ENCODE data around the gene DNAJA2.
"Not testable (repeated sequence)": the region's sequence is repeated elsewhere in the genome, so short reads cannot be mapped to it uniquely, and the experiment has no call there.

DNA sequence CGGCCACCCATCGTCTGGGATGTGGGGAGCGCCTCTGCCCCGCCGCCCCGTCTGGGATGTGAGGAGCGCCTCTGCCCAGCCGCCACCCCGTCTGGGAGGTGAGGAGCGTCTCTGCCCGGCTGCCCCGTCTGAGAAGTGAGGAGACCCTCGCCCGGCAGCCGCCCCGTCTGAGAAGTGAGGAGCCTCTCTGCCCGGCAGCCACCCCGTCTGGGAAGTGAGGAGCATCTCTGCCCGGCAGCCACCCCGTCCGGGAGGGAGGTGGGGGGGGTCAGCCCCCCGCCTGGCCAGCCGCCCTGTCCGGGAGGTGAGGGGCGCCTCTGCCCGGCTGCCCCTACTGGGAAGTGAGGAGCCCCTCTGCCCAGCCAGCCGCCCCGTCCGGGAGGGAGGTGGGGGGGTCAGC, 26.6 kb upstream of the DNAJA2 start:
- TF ChIP-seq, protein P1, sequence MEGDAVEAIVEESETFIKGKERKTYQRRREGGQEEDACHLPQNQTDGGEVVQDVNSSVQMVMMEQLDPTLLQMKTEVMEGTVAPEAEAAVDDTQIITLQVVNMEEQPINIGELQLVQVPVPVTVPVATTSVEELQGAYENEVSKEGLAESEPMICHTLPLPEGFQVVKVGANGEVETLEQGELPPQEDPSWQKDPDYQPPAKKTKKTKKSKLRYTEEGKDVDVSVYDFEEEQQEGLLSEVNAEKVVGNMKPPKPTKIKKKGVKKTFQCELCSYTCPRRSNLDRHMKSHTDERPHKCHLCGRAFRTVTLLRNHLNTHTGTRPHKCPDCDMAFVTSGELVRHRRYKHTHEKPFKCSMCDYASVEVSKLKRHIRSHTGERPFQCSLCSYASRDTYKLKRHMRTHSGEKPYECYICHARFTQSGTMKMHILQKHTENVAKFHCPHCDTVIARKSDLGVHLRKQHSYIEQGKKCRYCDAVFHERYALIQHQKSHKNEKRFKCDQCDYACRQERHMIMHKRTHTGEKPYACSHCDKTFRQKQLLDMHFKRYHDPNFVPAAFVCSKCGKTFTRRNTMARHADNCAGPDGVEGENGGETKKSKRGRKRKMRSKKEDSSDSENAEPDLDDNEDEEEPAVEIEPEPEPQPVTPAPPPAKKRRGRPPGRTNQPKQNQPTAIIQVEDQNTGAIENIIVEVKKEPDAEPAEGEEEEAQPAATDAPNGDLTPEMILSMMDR (IDR thresholded peaks at IDR 0.05; ENCODE audit: low read length) = not testable (repeated sequence)
- TF ChIP-seq EZH2 (IDR thresholded peaks at IDR 0.05; ENCODE audit: borderline replicate concordance, low read length) = not testable (repeated sequence)

All from OCI-LY1 (cell line).